Tibial artery (tissue), 4 donors: Measurements from ENCODE around the gene KRT79.

Source experiments
- DNase-seq, 2 donors: peaks; one replicate each; pipeline ENCODE4 v3.0.0-alpha.2; 2019
- H3K27ac ChIP-seq, 2 donors: fragments of 200-600 bp; sonication (generic) in 1 of 2; 1 replicate in 1 of 2; 2 replicates in 1 of 2; pipeline ENCODE4 v1.5.1; 2018 to 2019; ENCODE audit warnings: mild to moderate bottlenecking in 1 of 2
- H3K27me3 ChIP-seq, 2 donors: fragments of 200-600 bp; sonication (generic) in 1 of 2; one replicate each; pipeline versions ENCODE4 v1.5.1 to v1.6.0; 2016 to 2019
- H3K36me3 ChIP-seq, 3 donors: fragments of 200-600 bp; sonication (generic) in 2 of 3; one replicate each; pipeline ENCODE4 v1.5.1; 2016 to 2019; ENCODE audit warnings: mild to moderate bottlenecking in 2 of 3
- H3K4me1 ChIP-seq, 4 donors: fragments of 200-600 bp; sonication (generic) in 2 of 4; 1 replicate in 3 of 4; 2 replicates in 1 of 4; pipeline ENCODE4 v1.5.1; 2016 to 2019
- H3K4me3 ChIP-seq, 2 donors: fragments of 200-600 bp; sonication (generic) in 1 of 2; 1 replicate in 1 of 2; 2 replicates in 1 of 2; pipeline ENCODE4 v1.5.1; 2018 to 2019; ENCODE audit warnings: mild to moderate bottlenecking in 2 of 2
- H3K9me3 ChIP-seq, 3 donors: fragments of 200-600 bp; sonication (generic) in 1 of 3; one replicate each; pipeline ENCODE4 v1.5.1; 2016 to 2019
- CTCF ChIP-seq, 2 experiments: fragments of 200-600 bp in 1 of 2; fragments of 450-650 bp in 1 of 2; IDR thresholded peaks; one replicate each; pipeline ENCODE4 v1.5.1; 2017 to 2019; ENCODE audit warnings: antibody characterized with exemption in 2 of 2, mild to moderate bottlenecking in 1 of 2, moderate library complexity in 1 of 2
- intact Hi-C: fragments of 100-400 bp; cut with DNase I; formaldehyde crosslinking; loops from one replicate; pipeline ENCODE4 v1.15.0; 2023; ENCODE audit warnings: low total_unique reads

Gene KRT79

GRCh38 chr12:52788192-52788875, 45.8 kb downstream of the KRT79 start:
- peaks cover 0 to 8% (median 2%) of the 10 kb centered on the region in 4 donors for H3K4me1 ChIP-seq
- H3K27ac ChIP-seq: no peak overlapping the region
- intact Hi-C loops: no loop called here
- peaks cover 0 to 46% of the 10 kb centered on the region in 2 donors for H3K27me3 ChIP-seq
- no peaks in the 10 kb centered on the region for H3K9me3 ChIP-seq
- no peaks in the 10 kb centered on the region for H3K36me3 ChIP-seq
- no peak overlapping the region for H3K4me3 ChIP-seq
- no peak for DNase-seq
- no peak for TF ChIP-seq CTCF (IDR thresholded peaks at IDR 0.05)

- no peak overlapping the region for H3K4me3 ChIP-seq
- H3K27me3 ChIP-seq: peaks cover 0 to 42% of the 10 kb centered on the region in 2 donors
- H3K27ac ChIP-seq: no peak overlapping the region
- no peak for DNase-seq
- H3K4me1 ChIP-seq: peaks cover 0 to 8% (median 2%) of the 10 kb centered on the region in 4 donors
- intact Hi-C loops: no loop called here
- H3K9me3 ChIP-seq: no peaks in the 10 kb centered on the region
- H3K36me3 ChIP-seq: no peaks in the 10 kb centered on the region
- TF ChIP-seq CTCF (IDR thresholded peaks at IDR 0.05): no peak
Observed at GRCh38 chr12:52787324-52788191, 46.6 kb downstream of the KRT79 start.

- intact Hi-C loops: no loop called here
- TF ChIP-seq CTCF (IDR thresholded peaks at IDR 0.05): no peak
- DNase-seq: no peak
- no peaks in the 10 kb centered on the region for H3K36me3 ChIP-seq
- peaks cover 0 to 22% of the 10 kb centered on the region in 2 donors for H3K27me3 ChIP-seq
- peaks cover 0 to 3% (median under 1%) of the 10 kb centered on the region in 4 donors for H3K4me1 ChIP-seq
- no peaks in the 10 kb centered on the region for H3K9me3 ChIP-seq
- no peak overlapping the region for H3K27ac ChIP-seq
- H3K4me3 ChIP-seq: no peak overlapping the region
Observed at GRCh38 chr12:52784909-52785308, 49.2 kb downstream of the KRT79 start.

GRCh38 chr12:52783563-52784316, 50.4 kb downstream of the KRT79 start:
- TF ChIP-seq CTCF (IDR thresholded peaks at IDR 0.05): no peak
- H3K36me3 ChIP-seq: no peaks in the 10 kb centered on the region

GRCh38 chr12:52782502-52782901, 51.6 kb downstream of the KRT79 start:
- H3K9me3 ChIP-seq: no peaks in the 10 kb centered on the region
- H3K4me1 ChIP-seq: no peaks in the 10 kb centered on the region
- no peak overlapping the region for H3K4me3 ChIP-seq
- intact Hi-C loops: no loop called here
- H3K27ac ChIP-seq: no peak overlapping the region
- no peak for DNase-seq
- TF ChIP-seq CTCF (IDR thresholded peaks at IDR 0.05): no peak
- H3K27me3 ChIP-seq: peaks cover 0 to 24% of the 10 kb centered on the region in 2 donors
- no peaks in the 10 kb centered on the region for H3K36me3 ChIP-seq

More at GRCh38 chr12:52783563-52784316, 50.4 kb downstream of the KRT79 start:
- no peaks in the 10 kb centered on the region for H3K9me3 ChIP-seq
- H3K4me3 ChIP-seq: no peak overlapping the region
- DNase-seq: no peak
- no peaks in the 10 kb centered on the region for H3K4me1 ChIP-seq
- H3K27ac ChIP-seq: no peak overlapping the region
- peaks cover 0 to 16% of the 10 kb centered on the region in 2 donors for H3K27me3 ChIP-seq
- intact Hi-C loops: no loop called here
